HG03064 (cell line): ENCODE measurements around the gene THNSL1.
"Not testable (repeated sequence)": the region's sequence is repeated elsewhere in the genome, so short reads cannot be mapped to it uniquely, and the experiment has no call there.

Experiments used
- ATAC-seq: cut with Tn5 transposase; IDR thresholded peaks from one replicate; pipeline ENCODE4 v1.9.1; 2021; ENCODE audit warnings: low read depth; ENCODE audit not compliant: unreplicated experiment

Gene THNSL1

GRCh38 chr10:24995072-24995471 is 21.3 kb upstream of the THNSL1 start:
- no peak for ATAC-seq

DNA sequence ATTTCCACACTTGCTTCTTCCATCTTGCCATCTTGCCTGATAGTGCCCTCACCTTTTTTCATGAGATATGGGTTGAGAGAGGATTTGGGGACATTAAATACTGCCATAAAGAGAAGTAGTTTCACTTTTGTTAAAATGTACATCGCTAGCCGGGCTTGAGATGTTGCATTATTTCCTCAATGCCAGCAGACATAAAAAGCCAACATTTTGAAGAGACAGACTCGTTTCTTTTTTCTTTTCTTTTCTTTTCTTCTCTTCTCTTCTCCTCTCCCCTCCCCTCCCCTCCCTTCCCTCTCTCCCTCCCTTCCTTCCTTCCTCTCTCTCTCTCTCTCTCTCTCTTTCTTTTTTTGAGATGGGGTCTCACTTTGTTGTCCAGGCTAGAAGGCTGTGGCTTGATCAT is 18.4 kb upstream of the THNSL1 start:
- ATAC-seq: no peak

- ATAC-seq: not testable (repeated sequence)
These were observed 4.8 kb upstream of the THNSL1 start for GRCh38 chr10:25011591-25011990.

DNA sequence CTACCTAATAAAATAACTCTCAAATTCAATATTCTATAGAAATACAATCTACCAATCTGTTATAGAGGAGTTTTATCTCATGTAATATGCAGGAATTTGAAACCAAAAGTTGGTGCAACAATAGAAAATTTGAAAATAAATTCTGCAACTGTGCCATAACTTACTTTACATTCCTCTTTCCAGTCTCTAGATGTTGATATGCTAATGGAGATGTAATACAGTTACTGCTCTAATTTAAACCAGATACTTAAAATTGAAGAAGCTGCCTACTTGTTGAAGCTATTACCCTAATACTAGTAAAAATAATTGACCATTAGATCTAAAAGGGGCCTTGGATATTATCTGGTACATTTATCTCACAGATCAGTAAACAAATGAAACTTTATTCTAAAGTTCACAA is 1.8 kb upstream of the THNSL1 start:
- ATAC-seq: no peak

DNA sequence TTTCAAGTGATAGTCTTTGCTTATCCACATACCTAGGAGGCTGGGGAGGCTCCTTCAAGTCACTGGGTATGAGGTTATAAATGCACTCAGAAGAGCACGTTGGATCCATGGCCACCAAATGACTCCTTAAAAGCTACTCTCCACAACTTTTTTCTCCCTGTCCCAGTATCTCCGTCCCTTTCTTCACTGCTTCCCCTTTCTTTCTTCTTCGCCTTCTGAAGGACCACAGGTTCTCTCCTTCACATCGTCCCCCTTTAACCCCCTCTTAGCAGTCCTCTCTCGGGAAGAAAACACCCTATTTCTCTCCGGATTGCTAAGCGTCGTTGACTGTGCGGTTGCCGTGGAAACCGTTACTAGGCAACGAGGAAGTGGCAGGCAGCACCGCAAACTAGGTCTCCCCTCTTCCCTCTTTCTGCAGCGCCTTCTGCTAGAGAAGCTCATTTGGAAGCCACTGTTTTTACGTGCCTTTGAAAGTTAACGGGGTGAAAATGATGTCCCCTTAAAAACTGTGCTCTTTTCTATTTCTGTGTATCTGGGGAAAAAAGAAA is 510 bp upstream of the THNSL1 start, which contains the start of gene ENKUR:
Gene ENKUR, minus strand, starts transcription at position 331 of the 548 bp plus-strand sequence. Its CDS starts 222 bp downstream, at position 109.
- ATAC-seq: peak; percentile 62

- ATAC-seq: peak; percentile 1
These were observed 760 bp downstream of the THNSL1 start for GRCh38 chr10:25017154-25017590.

GRCh38 chr10:25017661-25018060 is 1.2 kb downstream of the THNSL1 start:
- no peak for ATAC-seq

- ATAC-seq: no peak
These were observed 2.3 kb downstream of the THNSL1 start for GRCh38 chr10:25018703-25019102.

DNA sequence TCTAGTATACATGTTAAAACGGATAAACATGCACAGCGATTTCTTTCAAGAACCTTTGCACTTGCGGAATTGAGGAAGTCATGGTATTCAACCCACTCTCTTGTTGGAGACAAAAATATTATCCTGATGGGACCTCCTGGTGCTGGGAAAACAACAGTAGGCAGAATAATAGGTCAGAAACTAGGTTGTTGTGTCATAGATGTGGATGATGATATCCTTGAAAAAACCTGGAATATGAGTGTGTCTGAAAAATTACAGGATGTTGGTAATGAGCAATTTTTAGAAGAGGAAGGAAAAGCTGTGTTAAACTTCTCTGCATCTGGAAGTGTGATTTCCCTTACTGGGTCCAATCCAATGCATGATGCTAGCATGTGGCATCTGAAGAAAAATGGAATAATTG is 6.9 kb downstream of the THNSL1 start:
- no peak for ATAC-seq

GRCh38 chr10:25024528-25024927 is 8.1 kb downstream of the THNSL1 start:
- no peak for ATAC-seq

DNA sequence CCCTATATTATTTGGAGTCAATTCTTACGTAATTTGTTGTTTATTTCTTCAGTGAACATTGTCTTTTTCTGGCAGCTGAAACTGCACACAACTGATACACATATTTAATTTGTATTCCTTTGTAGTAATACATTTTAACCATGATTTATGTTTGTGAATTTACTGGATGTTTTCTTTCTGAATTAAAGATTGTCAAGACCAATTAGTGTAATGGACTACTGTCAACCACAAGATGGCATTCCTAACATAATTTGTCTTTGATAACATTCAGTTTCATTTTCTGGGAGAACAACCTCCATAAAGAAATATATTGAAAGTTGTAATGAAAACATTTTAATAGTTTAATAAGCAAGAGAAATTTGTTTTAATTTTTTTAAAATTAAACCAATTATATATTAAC is 10.1 kb downstream of the THNSL1 start:
- ATAC-seq: no peak

DNA sequence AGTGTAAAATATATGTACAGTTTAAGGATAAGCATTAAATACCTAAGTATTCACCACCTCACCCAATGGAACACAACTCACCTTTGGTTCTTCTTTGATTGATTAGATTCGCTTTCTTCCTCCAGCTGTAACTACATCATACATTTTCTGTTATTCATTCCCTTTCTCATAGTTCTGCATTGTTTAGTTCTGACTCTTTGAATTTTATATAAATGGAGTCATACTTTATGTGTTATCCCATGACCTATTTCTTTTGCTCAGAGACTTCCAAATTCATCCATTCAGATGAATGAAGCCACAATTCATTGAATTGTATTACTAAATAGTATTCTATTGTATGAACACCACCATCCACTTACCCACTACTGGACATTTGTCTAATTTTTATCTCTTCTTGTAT is 12.3 kb downstream of the THNSL1 start:
- no peak for ATAC-seq

GRCh38 chr10:25029519-25029918 is 13.1 kb downstream of the THNSL1 start:
- no peak for ATAC-seq

DNA sequence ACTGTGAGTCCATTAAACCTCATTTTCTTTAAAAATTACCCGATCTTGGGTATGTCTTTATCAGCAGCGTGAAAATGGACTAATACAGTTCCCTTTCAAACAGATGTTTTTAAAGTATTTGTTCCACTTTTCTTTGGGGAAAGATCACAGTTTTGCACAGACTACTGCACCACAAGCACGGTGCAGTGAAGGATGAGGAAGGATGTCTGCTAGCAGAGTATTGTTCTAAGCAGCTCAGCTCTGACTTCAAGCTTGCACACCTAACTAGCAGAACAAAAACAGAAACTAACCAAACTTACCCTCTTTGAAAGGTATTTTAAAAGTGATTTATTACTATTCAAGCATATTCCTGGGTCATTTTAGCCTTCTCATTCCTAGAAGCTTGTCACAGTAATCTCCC is 20.0 kb downstream of the THNSL1 start:
- ATAC-seq: peak; percentile 69

- no peak for ATAC-seq
These were observed 21.9 kb downstream of the THNSL1 start for GRCh38 chr10:25038325-25038724.

DNA sequence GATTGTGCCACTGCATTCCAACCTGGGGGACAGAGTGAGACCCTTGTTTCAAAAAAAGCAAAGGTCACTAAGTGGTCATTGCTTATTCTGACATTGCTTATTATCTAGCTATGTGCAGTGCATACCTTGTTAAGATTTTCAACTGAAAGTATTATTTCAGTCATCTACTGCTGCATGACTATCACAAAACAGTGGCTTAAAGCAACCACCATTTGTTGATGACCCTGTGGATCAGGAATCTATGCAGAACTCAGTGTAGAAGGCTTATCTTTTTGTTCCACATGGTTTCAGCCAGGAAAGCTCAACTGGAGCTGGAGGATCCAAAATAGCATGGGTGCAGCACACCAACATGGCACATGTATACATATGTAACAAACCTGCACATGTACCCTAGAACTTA is 23.1 kb downstream of the THNSL1 start:
- no peak for ATAC-seq

- ATAC-seq: no peak
These were observed 30.2 kb downstream of the THNSL1 start for GRCh38 chr10:25046641-25047040.

- ATAC-seq: no peak
These were observed 30.7 kb downstream of the THNSL1 start for GRCh38 chr10:25047088-25047487.

DNA sequence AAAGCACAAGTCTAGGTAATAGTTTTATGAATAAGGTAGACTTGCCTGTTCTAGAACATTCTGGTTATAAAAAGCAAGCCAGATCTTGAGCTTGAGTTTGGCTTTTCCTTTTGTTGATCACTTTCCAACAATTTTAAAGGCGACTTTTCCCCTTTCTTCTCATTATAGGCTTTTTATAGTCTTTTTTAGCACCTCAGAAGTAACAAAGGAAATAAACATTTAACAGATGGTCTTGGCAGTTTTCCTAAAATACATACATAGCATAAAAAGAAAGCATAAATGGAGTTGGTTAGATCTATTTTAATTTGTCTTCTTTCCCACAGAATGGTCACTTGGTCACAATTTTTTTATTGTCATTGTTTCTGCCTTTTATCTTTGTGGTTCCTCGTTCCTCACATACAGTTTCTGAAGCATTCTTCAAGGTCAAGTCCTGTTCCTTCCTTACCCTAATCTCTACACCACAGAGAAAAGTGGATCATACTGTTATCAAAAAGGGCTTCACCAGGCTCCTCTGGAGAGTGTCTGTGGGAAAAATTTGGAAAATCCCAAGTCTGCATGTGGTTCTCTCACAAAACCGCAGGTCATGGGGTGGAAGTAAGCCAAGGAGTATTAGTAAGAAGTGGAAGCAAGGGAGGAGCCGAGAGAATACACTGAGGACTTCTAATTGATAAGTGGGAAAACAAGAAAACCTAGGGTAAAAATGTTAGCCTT is 31.3 kb downstream of the THNSL1 start:
- no peak for ATAC-seq

DNA sequence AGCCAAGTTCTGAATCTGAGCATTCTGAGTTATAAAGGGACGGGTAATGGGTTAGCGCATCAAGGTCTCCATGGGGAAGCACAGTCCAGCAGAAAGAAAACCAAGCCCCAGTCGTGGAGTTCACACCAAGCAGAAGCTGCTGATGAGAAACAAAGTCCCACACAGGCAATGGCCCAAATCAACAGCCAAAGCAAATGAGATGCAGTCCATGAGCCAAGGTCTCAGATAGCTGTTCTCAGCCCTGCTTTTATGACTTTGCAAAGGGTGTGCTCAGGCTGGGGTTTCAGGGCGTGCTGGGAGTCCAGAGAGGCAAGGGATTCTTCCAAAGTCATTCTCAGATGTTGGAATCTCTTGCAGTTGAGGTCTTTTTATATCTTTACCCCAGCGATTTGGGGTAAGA is 32.0 kb downstream of the THNSL1 start:
- ATAC-seq: no peak

- no peak for ATAC-seq
These were observed 33.6 kb downstream of the THNSL1 start for GRCh38 chr10:25049966-25050365.

DNA sequence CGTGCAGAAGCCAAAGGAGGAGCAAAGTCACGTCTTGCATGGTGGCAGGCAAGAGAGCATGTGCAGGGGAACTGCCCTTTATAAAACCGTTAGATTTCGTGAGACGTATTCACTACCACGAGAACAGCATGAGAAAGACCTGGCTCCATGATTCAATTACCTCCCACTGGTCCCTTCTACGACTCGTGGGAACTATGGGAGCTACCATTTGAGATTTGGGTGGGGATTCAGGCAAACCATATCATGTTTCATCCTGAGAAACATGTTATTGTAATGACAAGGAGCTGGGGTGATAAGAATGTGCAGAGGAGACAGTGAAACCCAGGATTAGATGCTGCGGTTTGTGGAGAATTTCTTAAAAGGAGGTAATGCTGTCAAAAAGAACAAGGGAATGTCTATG is 34.0 kb downstream of the THNSL1 start:
- no peak for ATAC-seq
